HG03469 (cell line): ENCODE measurements around the gene HIVEP3.
"Not testable (repeated sequence)": the region's sequence is repeated elsewhere in the genome, so short reads cannot be mapped to it uniquely, and the experiment has no call there.

Source experiments
- ATAC-seq: cut with Tn5 transposase; IDR thresholded peaks from one replicate; pipeline ENCODE4 v1.9.1; 2021; ENCODE audit warnings: mild to moderate bottlenecking, moderate library complexity, moderate number of reproducible peaks; ENCODE audit not compliant: unreplicated experiment

HIVEP3 gene

GRCh38 chr1:41578712-41579335 lies 339.9 kb downstream of the HIVEP3 start:
- ATAC-seq: no peak

GRCh38 chr1:41576620-41577019 lies 342.1 kb downstream of the HIVEP3 start:
- ATAC-seq: no peak

- no peak for ATAC-seq
Observed at GRCh38 chr1:41576206-41576605, 342.5 kb downstream of the HIVEP3 start.

GRCh38 chr1:41574842-41575241 lies 343.9 kb downstream of the HIVEP3 start:
- no peak for ATAC-seq

- no peak for ATAC-seq
Observed at GRCh38 chr1:41573785-41574713, 344.7 kb downstream of the HIVEP3 start.

GRCh38 chr1:41573194-41573593 lies 345.5 kb downstream of the HIVEP3 start:
- ATAC-seq: no peak

- ATAC-seq: no peak
Observed at GRCh38 chr1:41572224-41572623, 346.5 kb downstream of the HIVEP3 start.

- ATAC-seq: no peak
Observed at GRCh38 chr1:41571041-41571440, 347.7 kb downstream of the HIVEP3 start.

- ATAC-seq: no peak
Observed at GRCh38 chr1:41568204-41568603, 350.5 kb downstream of the HIVEP3 start.

GRCh38 chr1:41566969-41567368 lies 351.8 kb downstream of the HIVEP3 start:
- no peak for ATAC-seq

GRCh38 chr1:41566274-41566885 lies 352.3 kb downstream of the HIVEP3 start:
- ATAC-seq: no peak

- no peak for ATAC-seq
Observed at GRCh38 chr1:41564741-41565475, 353.8 kb downstream of the HIVEP3 start.

- ATAC-seq: no peak
Observed at GRCh38 chr1:41562328-41562727, 356.4 kb downstream of the HIVEP3 start.

- ATAC-seq: no peak
Observed at GRCh38 chr1:41560931-41561330, 357.8 kb downstream of the HIVEP3 start.

GRCh38 chr1:41560496-41560895 lies 358.2 kb downstream of the HIVEP3 start:
- ATAC-seq: no peak

- ATAC-seq: no peak
Observed at GRCh38 chr1:41559331-41559730, 359.4 kb downstream of the HIVEP3 start.

- no peak for ATAC-seq
Observed at GRCh38 chr1:41558761-41559171, 360.0 kb downstream of the HIVEP3 start.

GRCh38 chr1:41557751-41558455 lies 360.8 kb downstream of the HIVEP3 start:
- no peak for ATAC-seq

- not testable (repeated sequence) for ATAC-seq
Observed at GRCh38 chr1:41554746-41555145, 364.0 kb downstream of the HIVEP3 start.

- ATAC-seq: no peak
Observed at GRCh38 chr1:41547781-41548560, 370.8 kb downstream of the HIVEP3 start.
